Measurements from ENCODE around the gene RDH8. TPM values are rescaled to one million over a fixed set of nuclear protein-coding genes. Genes with fewer than 3 reads are reported as not detected.
A peak's percentile ranks its signal among the peaks of the same experiment; 100 is the strongest.

The RDH8 gene
- total and polyA plus RNA-seq, 10 of the 15 experiments (the other 5 are each of a cell fraction or from before 2014, with no cell fraction given), result 0.04 to 0.58 (median 0.05) TPM; not detected in 7

GRCh38 chr19:9967326-9967725, 46.0 kb upstream of the RDH8 start:
- ChIA-PET CTCF (no interaction called here), SMC1A (ENCODE audit: uncharacterized antibody, unreplicated experiment) (no interaction called here), POLR2A (no interaction called here), RAD21 (ENCODE audit: unreplicated experiment) (no interaction called here)
- Histone ChIP-seq H2AFZ (ENCODE audit: control insufficient read depth, low read depth, low read length) (no peak overlapping the region), H3K79me2 (ENCODE audit: control insufficient read depth, insufficient read depth, low read length) (no peaks in the 10 kb centered on the region), H3K4me2 (ENCODE audit: control insufficient read depth, insufficient read depth) (no peak overlapping the region), H3K9ac (ENCODE audit: control insufficient read depth, insufficient read depth, low read length) (no peak overlapping the region), H4K20me1 (ENCODE audit: control insufficient read depth, insufficient read depth) (no peaks in the 10 kb centered on the region), H3K4me3 (no peak overlapping the region), H3K36me3 (ENCODE audit: control insufficient read depth in 2 of 2, insufficient read depth in 2 of 2, low read length in 1 of 2) (no peaks in the 10 kb centered on the region), H3K27ac (ENCODE audit: control insufficient read depth, insufficient read depth) (no peak overlapping the region), H3K9me3 (replicated peaks; ENCODE audit: control insufficient read depth, insufficient read depth, low read length) (no peaks in the 10 kb centered on the region), H3K27me3 (replicated peaks in 1 of 2; ENCODE audit: control insufficient read depth in 2 of 2, insufficient read depth in 2 of 2, low read length in 1 of 2) (no peaks in the 10 kb centered on the region), H3K4me1 (ENCODE audit: control insufficient read depth, insufficient read depth, low read length) (no peaks in the 10 kb centered on the region)
- in situ Hi-C loops (cut with MboI) (no loop called here), intact Hi-C loops (cut with micrococcal nuclease; ENCODE audit: unreplicated experiment) (no loop called here)
- FAIRE-seq (peak; percentile 62), DNase-seq (ENCODE audit: low read depth, low spot score) (no peak), ATAC-seq (no peak)
- no peak for TF ChIP-seq FOXM1 (IDR thresholded peaks at IDR 0.05; ENCODE audit: low read depth, low read length)
- WGBS (ENCODE audit: insufficient coverage, insufficient replicate concordance, low lambda C conversion rate, missing lambda C conversion rate), result 0% methylated on average over 4 of the region's 4 CpGs
- BruUV-seq (replicated peaks), result no TSS peak

GRCh38 chr19:9968820-9969687, 44.2 kb upstream of the RDH8 start:
- RAD21 ChIA-PET (ENCODE audit: unreplicated experiment), result no interaction called here
- in situ Hi-C loops (cut with MboI), result no loop called here
- no peak for FAIRE-seq
- no peak for TF ChIP-seq SIX5 (IDR thresholded peaks at IDR 0.05; ENCODE audit: low read depth, low read length, severe bottlenecking)
- no peak for TF ChIP-seq YBX1 (IDR thresholded peaks at IDR 0.05)
- TF ChIP-seq ZBTB33 (IDR thresholded peaks at IDR 0.05), result no peak
- no peak for TF ChIP-seq RELA (IDR thresholded peaks at IDR 0.05; ENCODE audit: borderline replicate concordance, partially characterized antibody)
- no peak for TF ChIP-seq SUZ12 (IDR thresholded peaks at IDR 0.05; ENCODE audit: unreplicated experiment)
- no peak for TF ChIP-seq CREM (IDR thresholded peaks at IDR 0.05; ENCODE audit: low read depth)
- no peak for TF ChIP-seq BACH1 (IDR thresholded peaks at IDR 0.05; ENCODE audit: borderline replicate concordance)
- no peak for TF ChIP-seq ZNF274 (IDR thresholded peaks at IDR 0.05; ENCODE audit: insufficient read depth, insufficient read length)
- no peak for TF ChIP-seq CUX1 (IDR thresholded peaks at IDR 0.05; ENCODE audit: insufficient replicate concordance, low read depth, low read length)

More at GRCh38 chr19:9968820-9969687, 44.2 kb upstream of the RDH8 start:
- no peak for ATAC-seq
- CTCF ChIA-PET, result no interaction called here
- no peak overlapping the region for H2AFZ ChIP-seq (ENCODE audit: control insufficient read depth, low read depth, low read length)
- no peaks in the 10 kb centered on the region for H3K79me2 ChIP-seq (ENCODE audit: control insufficient read depth, insufficient read depth, low read length)
- no peaks in the 10 kb centered on the region for H3K9me3 ChIP-seq (replicated peaks; ENCODE audit: control insufficient read depth, insufficient read depth, low read length)
- POLR2A ChIA-PET, result no interaction called here
- H3K4me3 ChIP-seq, result no peak overlapping the region
- no TSS peak for BruUV-seq (replicated peaks)
- no peak for DNase-seq (ENCODE audit: low read depth, low spot score)
- H3K4me2 ChIP-seq (ENCODE audit: control insufficient read depth, insufficient read depth), result no peak overlapping the region
- 6% methylated on average over 8 of the region's 8 CpGs for WGBS (ENCODE audit: insufficient coverage, insufficient replicate concordance, low lambda C conversion rate, missing lambda C conversion rate)
- SMC1A ChIA-PET (ENCODE audit: uncharacterized antibody, unreplicated experiment), result no interaction called here
- H3K27me3 ChIP-seq (replicated peaks in 1 of 2; ENCODE audit: control insufficient read depth in 2 of 2, insufficient read depth in 2 of 2, low read length in 1 of 2), result no peaks in the 10 kb centered on the region
- H3K27ac ChIP-seq (ENCODE audit: control insufficient read depth, insufficient read depth), result no peak overlapping the region
- H3K36me3 ChIP-seq (ENCODE audit: control insufficient read depth in 2 of 2, insufficient read depth in 2 of 2, low read length in 1 of 2), result no peaks in the 10 kb centered on the region
- H3K4me1 ChIP-seq (ENCODE audit: control insufficient read depth, insufficient read depth, low read length), result no peaks in the 10 kb centered on the region
- no peak overlapping the region for H3K9ac ChIP-seq (ENCODE audit: control insufficient read depth, insufficient read depth, low read length)
- intact Hi-C loops (cut with micrococcal nuclease; ENCODE audit: unreplicated experiment), result no loop called here
- no peaks in the 10 kb centered on the region for H4K20me1 ChIP-seq (ENCODE audit: control insufficient read depth, insufficient read depth)

Measured in GM12878 (cell line).